GM06990 (cell line): ENCODE data around the gene PALLD.

Experiments
- DNase-seq: peaks from one replicate; pipeline ENCODE4 v3.0.0-alpha.2; 2011; ENCODE audit not compliant: insufficient read length; ENCODE audit errors: extremely low read depth
- H3K27me3 ChIP-seq: replicated peaks from 2 replicates; pipeline ENCODE4 v1.6.0; 2011; ENCODE audit warnings: low read length; ENCODE audit not compliant: control insufficient read depth, insufficient read depth
- H3K36me3 ChIP-seq: 2 replicates; pipeline ENCODE4 v1.5.1; 2011; ENCODE audit warnings: low read length; ENCODE audit not compliant: control insufficient read depth, insufficient read depth
- H3K4me3 ChIP-seq: replicated peaks from 2 replicates; pipeline ENCODE4 v1.5.1; 2011; ENCODE audit warnings: low read depth, mild to moderate bottlenecking, control low read depth, low read length
- TF ChIP-seq, protein P1 (sequence below): IDR thresholded peaks from 2 replicates; pipeline ENCODE4 v1.5.1; 2011; ENCODE audit warnings: low read length, control low read depth, mild to moderate bottlenecking, inconsistent platforms; ENCODE audit not compliant: insufficient read depth, poor library complexity, severe bottlenecking

PALLD gene

DNA sequence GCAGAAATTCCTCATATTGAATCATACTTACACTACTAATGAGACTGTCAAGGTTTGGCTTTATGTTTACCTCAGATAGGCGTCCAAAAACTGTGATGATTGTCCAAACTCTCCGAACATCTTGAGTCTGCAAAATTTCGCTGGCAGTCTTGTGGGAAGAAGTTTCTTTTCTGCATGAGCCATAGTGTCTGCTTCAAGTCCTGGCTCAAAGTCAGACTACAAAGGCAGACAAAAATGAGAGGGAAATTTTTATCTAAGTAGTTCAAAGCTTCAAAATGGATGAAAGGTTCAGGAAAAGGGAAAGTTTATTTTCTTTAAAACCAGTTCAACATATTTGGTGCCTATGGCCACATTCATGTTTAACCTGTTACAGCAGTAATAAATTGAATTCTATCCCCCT is 40.7 kb downstream of the PALLD start:
- H3K4me3 ChIP-seq, result no peak overlapping the region
- no peak for DNase-seq

DNA sequence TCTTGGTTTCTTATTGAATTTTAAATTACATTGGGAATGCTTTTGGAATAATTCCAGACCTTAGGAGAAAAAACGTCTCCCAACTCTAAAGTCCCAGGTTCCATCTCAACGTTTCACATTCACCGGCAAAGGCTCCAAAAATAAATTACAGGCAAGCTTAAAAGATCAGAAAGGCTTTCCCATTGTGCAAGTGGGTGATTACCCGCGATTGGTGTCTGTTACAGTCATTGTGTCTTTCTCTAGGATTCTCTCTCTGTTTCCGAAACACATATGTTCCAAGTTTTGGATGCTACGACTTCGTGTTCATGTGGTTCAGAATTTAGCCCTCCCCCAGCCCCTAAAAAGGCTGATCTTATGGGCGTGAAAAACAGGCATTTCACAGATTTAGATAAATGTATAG is 41.8 kb downstream of the PALLD start:
- Histone ChIP-seq H3K4me3 (no peak overlapping the region), H3K36me3 (no peaks in the 10 kb centered on the region), H3K27me3 (no peaks in the 10 kb centered on the region)
- TF ChIP-seq, protein P1, sequence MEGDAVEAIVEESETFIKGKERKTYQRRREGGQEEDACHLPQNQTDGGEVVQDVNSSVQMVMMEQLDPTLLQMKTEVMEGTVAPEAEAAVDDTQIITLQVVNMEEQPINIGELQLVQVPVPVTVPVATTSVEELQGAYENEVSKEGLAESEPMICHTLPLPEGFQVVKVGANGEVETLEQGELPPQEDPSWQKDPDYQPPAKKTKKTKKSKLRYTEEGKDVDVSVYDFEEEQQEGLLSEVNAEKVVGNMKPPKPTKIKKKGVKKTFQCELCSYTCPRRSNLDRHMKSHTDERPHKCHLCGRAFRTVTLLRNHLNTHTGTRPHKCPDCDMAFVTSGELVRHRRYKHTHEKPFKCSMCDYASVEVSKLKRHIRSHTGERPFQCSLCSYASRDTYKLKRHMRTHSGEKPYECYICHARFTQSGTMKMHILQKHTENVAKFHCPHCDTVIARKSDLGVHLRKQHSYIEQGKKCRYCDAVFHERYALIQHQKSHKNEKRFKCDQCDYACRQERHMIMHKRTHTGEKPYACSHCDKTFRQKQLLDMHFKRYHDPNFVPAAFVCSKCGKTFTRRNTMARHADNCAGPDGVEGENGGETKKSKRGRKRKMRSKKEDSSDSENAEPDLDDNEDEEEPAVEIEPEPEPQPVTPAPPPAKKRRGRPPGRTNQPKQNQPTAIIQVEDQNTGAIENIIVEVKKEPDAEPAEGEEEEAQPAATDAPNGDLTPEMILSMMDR, result no peak
- DNase-seq, result no peak

More for the DNA sequence above, 40.7 kb downstream of the PALLD start:
- H3K27me3 ChIP-seq, result no peaks in the 10 kb centered on the region
- TF ChIP-seq, protein P1, result no peak
- H3K36me3 ChIP-seq, result no peaks in the 10 kb centered on the region

DNA sequence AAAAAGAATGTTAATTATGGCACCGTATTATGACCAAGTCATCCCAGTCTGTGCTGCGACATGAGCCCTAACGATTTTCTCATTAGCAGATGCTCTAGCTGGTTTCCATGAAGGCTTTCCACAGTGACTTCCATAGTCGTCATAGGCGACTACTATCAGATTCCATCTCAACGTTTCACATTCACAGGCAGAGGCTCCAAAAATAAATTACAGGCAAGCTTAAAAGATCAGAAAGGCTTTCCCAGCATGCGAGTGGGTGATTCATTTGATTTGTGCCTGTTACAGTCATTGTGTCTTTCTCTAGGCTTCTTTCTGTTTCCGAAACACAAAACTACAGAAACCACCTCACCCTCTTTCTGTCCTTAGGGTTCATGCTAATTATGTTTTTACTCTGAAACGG is 43.2 kb downstream of the PALLD start:
- no peak for DNase-seq
- TF ChIP-seq, protein P1, result no peak
- no peak overlapping the region for H3K4me3 ChIP-seq

DNA sequence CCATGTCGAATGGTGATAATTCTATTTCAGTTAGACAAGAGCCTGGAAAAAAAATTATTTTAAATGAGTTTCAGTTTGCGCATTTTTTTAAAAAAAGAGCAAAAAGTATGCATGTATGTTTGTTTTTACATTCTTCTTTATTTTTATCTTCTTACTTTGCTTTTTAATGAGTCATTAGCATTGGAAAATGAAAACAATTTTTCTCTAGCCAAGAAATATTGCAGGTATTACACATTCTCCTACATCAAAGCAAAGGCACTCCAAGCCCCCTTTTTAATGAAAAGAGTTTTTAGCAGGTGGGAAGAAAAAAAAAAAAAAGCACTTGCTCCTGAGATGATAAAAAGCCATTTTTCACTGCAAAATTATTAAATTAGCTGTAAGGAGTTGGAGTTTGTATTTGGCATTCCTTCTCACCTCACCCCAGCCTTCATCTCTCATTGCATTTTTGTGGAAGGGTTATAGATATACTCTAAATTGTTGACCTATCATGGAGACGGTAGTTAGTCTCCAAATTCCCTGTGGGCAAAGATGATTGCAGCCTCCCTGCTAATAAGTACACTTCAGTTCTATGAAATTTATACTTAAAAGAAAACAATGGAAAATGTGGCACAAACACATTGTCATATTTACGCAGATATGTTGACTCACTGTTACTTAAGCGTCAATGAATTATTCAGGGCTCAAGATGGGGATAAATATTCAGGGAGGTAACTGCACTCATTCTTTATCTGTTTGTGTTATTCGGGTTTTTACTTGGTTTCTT is 43.8 kb downstream of the PALLD start:
- no peak for DNase-seq
- Histone ChIP-seq H3K27me3 (no peaks in the 10 kb centered on the region), H3K36me3 (no peaks in the 10 kb centered on the region), H3K4me3 (no peak overlapping the region)
- TF ChIP-seq, protein P1, result no peak

More for the DNA sequence above, 43.2 kb downstream of the PALLD start:
- Histone ChIP-seq H3K36me3 (no peaks in the 10 kb centered on the region), H3K27me3 (no peaks in the 10 kb centered on the region)

DNA sequence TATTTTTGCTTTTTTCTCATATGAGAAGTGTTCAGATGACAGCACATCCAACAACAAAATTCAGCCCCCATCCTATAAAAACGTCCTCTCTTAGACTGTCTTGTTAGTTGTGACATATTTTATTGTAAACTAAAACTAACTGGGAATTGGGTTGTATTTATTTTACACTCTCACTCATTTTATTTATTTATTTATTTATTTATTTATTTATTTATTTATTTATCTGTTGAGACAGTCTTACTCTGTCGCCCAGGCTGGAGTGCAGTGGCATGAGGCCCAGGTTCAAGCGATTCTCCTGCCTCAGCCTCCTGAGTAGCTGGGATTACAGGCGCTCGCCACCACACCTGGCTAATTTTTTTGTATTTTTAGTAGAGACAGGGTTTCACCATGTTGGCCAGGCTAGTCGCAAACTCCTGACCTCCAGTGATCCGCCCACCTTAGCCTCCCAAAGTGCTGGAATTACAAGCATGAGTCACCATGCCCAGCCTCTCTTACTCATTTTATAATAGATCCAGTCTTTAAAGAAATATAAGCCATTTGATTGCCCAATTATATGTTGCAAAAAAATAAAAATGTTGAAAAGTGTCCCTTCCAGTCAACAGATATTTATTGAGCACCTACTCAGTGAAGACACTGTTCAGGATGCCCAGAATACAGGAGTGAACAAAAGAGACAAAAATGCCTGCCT is 44.6 kb downstream of the PALLD start:
- no peak for DNase-seq
- no peaks in the 10 kb centered on the region for H3K36me3 ChIP-seq
- TF ChIP-seq, protein P1, result no peak
- H3K4me3 ChIP-seq, result no peak overlapping the region
- H3K27me3 ChIP-seq, result no peaks in the 10 kb centered on the region
